ENCODE measurements around the gene LST1. TPM values are rescaled to one million over a fixed set of nuclear protein-coding genes. Genes with fewer than 3 reads are reported as not detected.

Gene LST1
- total RNA-seq, 1 experiment from 2014 or later: 1.6 TPM

DNA sequence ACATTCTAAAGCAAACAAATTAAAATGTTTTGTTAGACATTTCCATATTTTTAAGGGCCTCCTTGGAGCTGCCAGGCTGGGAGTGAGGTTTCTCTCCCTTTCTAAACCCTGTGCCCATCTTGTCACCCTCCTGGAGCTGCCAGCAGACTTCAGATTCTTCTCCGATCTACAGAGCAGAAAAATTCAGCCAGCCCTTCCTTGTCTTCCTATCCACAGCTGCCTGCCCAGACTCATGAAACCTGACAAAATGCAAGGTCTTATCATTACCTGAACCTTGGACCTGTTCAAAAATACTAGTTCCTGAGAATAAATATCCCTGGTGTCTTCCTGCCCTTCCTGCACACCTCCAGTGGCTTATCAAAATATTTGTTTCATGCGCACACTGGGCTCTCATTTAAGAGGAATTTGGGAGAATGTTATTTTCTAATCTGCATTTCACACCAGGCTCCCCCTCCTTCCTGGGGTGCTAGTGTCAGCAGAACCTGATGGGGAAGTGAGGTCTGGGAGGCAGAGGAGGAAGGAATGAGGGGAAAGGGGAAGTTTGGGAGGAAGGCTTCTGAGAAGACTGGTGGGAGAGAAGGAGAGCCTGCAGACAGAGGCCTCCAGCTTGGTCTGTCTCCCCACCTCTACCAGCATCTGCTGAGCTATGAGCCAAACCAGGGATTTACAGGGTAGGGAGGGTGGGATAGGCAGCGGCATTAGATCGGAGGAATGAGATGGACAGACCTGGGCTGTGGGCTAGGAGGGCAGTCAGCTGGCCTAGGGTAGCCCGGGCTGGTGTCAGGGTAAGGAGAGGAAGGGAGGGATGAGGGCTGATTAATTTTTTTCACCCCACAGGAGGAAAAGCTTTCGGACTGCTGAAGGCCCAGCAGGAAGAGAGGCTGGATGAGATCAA is 28.9 kb downstream of the LST1 start, which contains the start of gene AIF1:
AIF1 (plus strand) TSS at position 551 of the 895 bp plus-strand sequence; CDS start at position 647, 96 bp downstream.
- Histone ChIP-seq H3K4me3 (no peak within 1 kb of the TSS), H3K36me3 (ENCODE audit: low read depth) (no peaks in the 10 kb centered on the region), H3F3A (ENCODE audit: insufficient read depth, low read depth) (peaks cover 6% of the 10 kb centered on the region; the same call in 1 of the 2 replicates), H3K4me1 (replicated peaks; ENCODE audit: insufficient read depth) (peaks cover 10% of the 10 kb centered on the region; the same call in 1 of the 2 replicates), H2AFZ (no peak within 1 kb of the TSS), H3K27ac (no peak within 1 kb of the TSS), H3K9me2 (ENCODE audit: insufficient read depth) (no peaks in the 10 kb centered on the region), H4K20me1 (ENCODE audit: insufficient read depth) (no peaks in the 10 kb centered on the region), H3K79me2 (ENCODE audit: low read depth) (no peaks in the 10 kb centered on the region), H3K9me3 (ENCODE audit: insufficient read depth, low read depth) (no peaks in the 10 kb centered on the region), H3K27me3 (ENCODE audit: insufficient read depth, low read depth) (no peaks in the 10 kb centered on the region), H3K4me2 (no peak within 1 kb of the TSS)
- no TSS peak for BruUV-seq (replicated peaks)
- intact Hi-C loops (cut with micrococcal nuclease; ENCODE audit: unreplicated experiment): no loop called here
- CTCF ChIA-PET: interaction anchor here (0.7 kb wide), 1 partner anchor 900 kb away, joined by 3 read pairs; no protein-coding TSS in a partner anchor
- DNase-seq: no peak
- POLR2A ChIA-PET (ENCODE audit: unreplicated experiment): interaction anchor here (0.7 kb wide), 1 partner anchor 14 kb away, joined by 3 read pairs; no protein-coding TSS in a partner anchor
- TF ChIP-seq, protein P1, sequence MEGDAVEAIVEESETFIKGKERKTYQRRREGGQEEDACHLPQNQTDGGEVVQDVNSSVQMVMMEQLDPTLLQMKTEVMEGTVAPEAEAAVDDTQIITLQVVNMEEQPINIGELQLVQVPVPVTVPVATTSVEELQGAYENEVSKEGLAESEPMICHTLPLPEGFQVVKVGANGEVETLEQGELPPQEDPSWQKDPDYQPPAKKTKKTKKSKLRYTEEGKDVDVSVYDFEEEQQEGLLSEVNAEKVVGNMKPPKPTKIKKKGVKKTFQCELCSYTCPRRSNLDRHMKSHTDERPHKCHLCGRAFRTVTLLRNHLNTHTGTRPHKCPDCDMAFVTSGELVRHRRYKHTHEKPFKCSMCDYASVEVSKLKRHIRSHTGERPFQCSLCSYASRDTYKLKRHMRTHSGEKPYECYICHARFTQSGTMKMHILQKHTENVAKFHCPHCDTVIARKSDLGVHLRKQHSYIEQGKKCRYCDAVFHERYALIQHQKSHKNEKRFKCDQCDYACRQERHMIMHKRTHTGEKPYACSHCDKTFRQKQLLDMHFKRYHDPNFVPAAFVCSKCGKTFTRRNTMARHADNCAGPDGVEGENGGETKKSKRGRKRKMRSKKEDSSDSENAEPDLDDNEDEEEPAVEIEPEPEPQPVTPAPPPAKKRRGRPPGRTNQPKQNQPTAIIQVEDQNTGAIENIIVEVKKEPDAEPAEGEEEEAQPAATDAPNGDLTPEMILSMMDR (conservative IDR thresholded peaks at IDR 0.05): no peak
- no peak for TF ChIP-seq EZH2 (IDR thresholded peaks at IDR 0.05; ENCODE audit: low read depth)

DNA sequence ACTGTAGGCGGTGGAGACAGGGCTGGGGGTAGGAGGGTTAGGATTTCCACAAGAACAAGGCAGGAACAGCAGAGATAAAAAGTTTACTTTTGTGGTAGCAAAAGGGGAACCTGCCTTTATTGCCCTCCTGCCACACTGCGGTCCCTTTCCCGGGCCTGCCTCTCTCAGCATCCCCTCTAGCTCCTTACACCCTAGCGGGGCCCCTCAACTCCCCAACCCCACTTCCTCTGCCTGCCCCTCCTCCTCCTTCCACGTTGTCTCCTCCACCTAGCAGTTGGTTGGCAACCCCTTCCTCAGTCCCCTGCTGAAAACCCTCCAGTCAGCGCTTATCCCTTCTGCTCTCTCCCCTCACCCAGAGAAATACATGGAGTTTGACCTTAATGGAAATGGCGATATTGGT is 29.7 kb downstream of the LST1 start:
- Histone ChIP-seq H3K9me2 (ENCODE audit: insufficient read depth) (no peaks in the 10 kb centered on the region), H3K27ac (no peak overlapping the region), H3K9me3 (ENCODE audit: insufficient read depth, low read depth) (no peaks in the 10 kb centered on the region), H3F3A (ENCODE audit: insufficient read depth, low read depth) (peaks cover 6% of the 10 kb centered on the region; the same call in 1 of the 2 replicates), H3K79me2 (ENCODE audit: low read depth) (peaks cover 2% of the 10 kb centered on the region), H3K36me3 (ENCODE audit: low read depth) (no peaks in the 10 kb centered on the region), H3K4me2 (no peak overlapping the region), H3K27me3 (ENCODE audit: insufficient read depth, low read depth) (no peaks in the 10 kb centered on the region), H3K4me3 (no peak overlapping the region), H4K20me1 (ENCODE audit: insufficient read depth) (no peaks in the 10 kb centered on the region), H2AFZ (no peak overlapping the region), H3K4me1 (replicated peaks; ENCODE audit: insufficient read depth) (peaks cover 10% of the 10 kb centered on the region; the same call in 1 of the 2 replicates)
- no peak for TF ChIP-seq EZH2 (IDR thresholded peaks at IDR 0.05; ENCODE audit: low read depth)
- TF ChIP-seq, protein P1 (conservative IDR thresholded peaks at IDR 0.05): no peak
- POLR2A ChIA-PET (ENCODE audit: unreplicated experiment): no interaction called here
- DNase-seq: no peak
- intact Hi-C loops (cut with micrococcal nuclease; ENCODE audit: unreplicated experiment): no loop called here
- CTCF ChIA-PET: no interaction called here
- BruUV-seq (replicated peaks): no TSS peak

DNA sequence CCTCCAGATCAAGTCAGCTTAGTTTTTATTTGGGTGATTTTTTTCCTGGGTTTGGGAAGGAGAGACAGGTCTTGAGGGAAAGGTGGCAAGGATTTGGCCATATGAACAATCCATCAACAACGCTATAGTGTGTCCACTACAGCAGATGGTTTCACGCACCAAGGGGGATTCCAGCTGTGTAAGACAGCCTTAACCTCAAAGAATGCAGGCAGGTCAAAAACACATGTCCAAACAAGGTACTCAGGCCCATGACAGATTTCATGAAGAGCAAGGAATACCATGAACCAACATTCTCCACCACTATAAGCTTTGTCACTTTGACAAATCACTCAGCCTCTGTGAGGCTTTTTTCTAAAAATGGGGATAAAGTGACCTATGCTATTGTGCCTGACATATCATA is 30.9 kb downstream of the LST1 start:
- TF ChIP-seq, protein P1 (conservative IDR thresholded peaks at IDR 0.05): no peak
- no peak for TF ChIP-seq EZH2 (IDR thresholded peaks at IDR 0.05; ENCODE audit: low read depth)
- Histone ChIP-seq H3K27me3 (ENCODE audit: insufficient read depth, low read depth) (no peaks in the 10 kb centered on the region), H3F3A (ENCODE audit: insufficient read depth, low read depth) (peaks cover 10% of the 10 kb centered on the region; the same call in 1 of the 2 replicates), H3K9me2 (ENCODE audit: insufficient read depth) (no peaks in the 10 kb centered on the region), H3K36me3 (ENCODE audit: low read depth) (0 out of 2 replicates have a peak, but pooled peaks cover 4% of the 10 kb centered on the region), H4K20me1 (ENCODE audit: insufficient read depth) (no peaks in the 10 kb centered on the region), H3K27ac (no peak overlapping the region), H3K4me3 (no peak overlapping the region), H2AFZ (no peak overlapping the region), H3K9me3 (ENCODE audit: insufficient read depth, low read depth) (no peaks in the 10 kb centered on the region), H3K4me2 (no peak overlapping the region), H3K79me2 (ENCODE audit: low read depth) (peaks cover 14% of the 10 kb centered on the region), H3K4me1 (replicated peaks; ENCODE audit: insufficient read depth) (peaks cover 15% of the 10 kb centered on the region)
- CTCF ChIA-PET: no interaction called here
- no TSS peak for BruUV-seq (replicated peaks)
- intact Hi-C loops (cut with micrococcal nuclease; ENCODE audit: unreplicated experiment): no loop called here
- POLR2A ChIA-PET (ENCODE audit: unreplicated experiment): interaction anchor here (0.7 kb wide), 1 partner anchor 236 kb away, joined by 4 read pairs; no protein-coding TSS in a partner anchor
- DNase-seq: no peak

Data from PC-9 (cell line).